Transverse colon (tissue), 4 donors: ENCODE results near the gene IL10.

Experiments
- EP300 ChIP-seq: sonication (generic); formaldehyde crosslinking; IDR thresholded peaks from one replicate; pipeline ENCODE4 v1.6.1; 2017; ENCODE audit warnings: antibody characterized with exemption, low read depth
- POLR2A ChIP-seq: fragments of 450-650 bp; IDR thresholded peaks from one replicate; pipeline ENCODE4 v1.6.1; 2016; ENCODE audit warnings: antibody characterized with exemption, mild to moderate bottlenecking, moderate library complexity
- POLR2AphosphoS5 ChIP-seq, 3 donors: sonication (generic); formaldehyde crosslinking; IDR thresholded peaks; one replicate each; pipeline ENCODE4 v1.6.1; 2016; ENCODE audit warnings: antibody characterized with exemption in 3 of 3
- TF ChIP-seq, protein P1 (sequence below), 5 experiments: fragments of 200-600 bp in 3 of 5; fragments of 450-650 bp in 2 of 5; sonication (generic) in 3 of 5; IDR thresholded peaks; 1 replicate in 2 of 5; 2 replicates in 3 of 5; pipeline ENCODE4 v1.5.1; 2016 to 2017; ENCODE audit warnings: antibody characterized with exemption in 5 of 5, inconsistent platforms in 3 of 5, mild to moderate bottlenecking in 2 of 5, moderate library complexity in 1 of 5

DNA sequence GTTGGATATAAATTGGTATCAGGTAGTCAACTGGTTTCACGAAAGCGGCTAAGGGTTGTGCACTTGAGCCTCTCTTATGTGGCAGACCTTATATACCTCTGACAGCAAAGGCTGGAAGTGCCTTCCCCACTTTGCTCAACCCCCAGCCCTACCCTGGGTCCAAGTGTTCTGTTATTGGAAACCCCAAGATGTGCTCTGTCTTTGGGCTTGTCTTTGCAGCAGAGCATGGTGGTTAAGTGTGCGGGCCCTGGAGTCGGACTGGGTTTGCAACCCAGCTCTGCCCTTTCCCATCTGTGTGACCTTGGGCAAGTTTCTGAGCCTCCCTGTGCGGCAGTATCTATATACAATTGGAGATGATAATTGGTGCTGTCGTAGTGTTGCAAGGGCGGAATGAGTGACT, 11.2 kb upstream of the IL10 start:
- TF ChIP-seq POLR2AphosphoS5 (IDR thresholded peaks at IDR 0.05) (no peak), POLR2A (no peak), EP300 (no peak)
- TF ChIP-seq, protein P1, sequence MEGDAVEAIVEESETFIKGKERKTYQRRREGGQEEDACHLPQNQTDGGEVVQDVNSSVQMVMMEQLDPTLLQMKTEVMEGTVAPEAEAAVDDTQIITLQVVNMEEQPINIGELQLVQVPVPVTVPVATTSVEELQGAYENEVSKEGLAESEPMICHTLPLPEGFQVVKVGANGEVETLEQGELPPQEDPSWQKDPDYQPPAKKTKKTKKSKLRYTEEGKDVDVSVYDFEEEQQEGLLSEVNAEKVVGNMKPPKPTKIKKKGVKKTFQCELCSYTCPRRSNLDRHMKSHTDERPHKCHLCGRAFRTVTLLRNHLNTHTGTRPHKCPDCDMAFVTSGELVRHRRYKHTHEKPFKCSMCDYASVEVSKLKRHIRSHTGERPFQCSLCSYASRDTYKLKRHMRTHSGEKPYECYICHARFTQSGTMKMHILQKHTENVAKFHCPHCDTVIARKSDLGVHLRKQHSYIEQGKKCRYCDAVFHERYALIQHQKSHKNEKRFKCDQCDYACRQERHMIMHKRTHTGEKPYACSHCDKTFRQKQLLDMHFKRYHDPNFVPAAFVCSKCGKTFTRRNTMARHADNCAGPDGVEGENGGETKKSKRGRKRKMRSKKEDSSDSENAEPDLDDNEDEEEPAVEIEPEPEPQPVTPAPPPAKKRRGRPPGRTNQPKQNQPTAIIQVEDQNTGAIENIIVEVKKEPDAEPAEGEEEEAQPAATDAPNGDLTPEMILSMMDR (IDR thresholded peaks at IDR 0.05): no peak
